HepG2 (cell line): ENCODE data around the gene RNU6-1. TPM values are rescaled to one million over a fixed set of nuclear protein-coding genes. Genes with fewer than 3 reads are reported as not detected.
A peak's percentile ranks its signal among the peaks of the same experiment; 100 is the strongest.

Experiments
- CEBPB ChIP-seq: IDR thresholded peaks from 2 replicates; pipeline ENCODE4 v1.6.1; 2011; ENCODE audit warnings: low read depth, low read length, improper control_type of control experiment, borderline replicate concordance
- ESRRA ChIP-seq: sonication (generic); formaldehyde crosslinking; IDR thresholded peaks from 2 replicates; pipeline ENCODE4 v1.5.1; 2020; ENCODE audit warnings: mild to moderate bottlenecking, low read depth, missing genetic modification reagents
- FOXJ3 ChIP-seq: sonication (generic); formaldehyde crosslinking; IDR thresholded peaks from 2 replicates; pipeline ENCODE4 v1.4.0; 2020; ENCODE audit warnings: missing genetic modification reagents, mild to moderate bottlenecking, borderline replicate concordance
- GPN1 ChIP-seq: sonication (generic); formaldehyde crosslinking; IDR thresholded peaks from 2 replicates; pipeline ENCODE4 v1.5.1; 2020; ENCODE audit warnings: missing genetic modification reagents, borderline replicate concordance
- HNF4A ChIP-seq: sonication (generic); formaldehyde crosslinking; IDR thresholded peaks from 2 replicates; pipeline ENCODE4 v1.4.0; 2020; ENCODE audit warnings: missing genetic modification reagents
- MYC ChIP-seq: sonication (generic); formaldehyde crosslinking; IDR thresholded peaks from 2 replicates; pipeline ENCODE4 v1.9.0; 2021; ENCODE audit warnings: missing genetic modification reagents, borderline replicate concordance
- NCOA5 ChIP-seq: sonication (generic); formaldehyde crosslinking; IDR thresholded peaks from 2 replicates; pipeline ENCODE4 v1.4.0; 2020; ENCODE audit warnings: missing genetic modification reagents
- PAWR ChIP-seq: sonication (generic); formaldehyde crosslinking; IDR thresholded peaks from 2 replicates; pipeline ENCODE4 v1.4.0; 2020; ENCODE audit warnings: missing genetic modification reagents, mild to moderate bottlenecking, borderline replicate concordance
- SOX5 ChIP-seq: IDR thresholded peaks from 2 replicates; pipeline ENCODE4 v1.6.1; 2016; ENCODE audit warnings: borderline replicate concordance
- SP140L ChIP-seq: sonication (generic); formaldehyde crosslinking; IDR thresholded peaks from 2 replicates; pipeline ENCODE4 v1.4.0; 2020; ENCODE audit warnings: missing genetic modification reagents, borderline replicate concordance
- SP5 ChIP-seq: IDR thresholded peaks from 2 replicates; pipeline ENCODE4 v1.6.1; 2016; ENCODE audit warnings: low read depth, borderline replicate concordance
- TEAD2 ChIP-seq: sonication (generic); formaldehyde crosslinking; IDR thresholded peaks from 2 replicates; pipeline ENCODE4 v1.9.0; 2021; ENCODE audit warnings: missing genetic modification reagents
- YEATS4 ChIP-seq: sonication (generic); formaldehyde crosslinking; IDR thresholded peaks from 2 replicates; pipeline ENCODE4 v1.4.0; 2020; ENCODE audit warnings: missing genetic modification reagents, borderline replicate concordance
- ZFYVE20 ChIP-seq: sonication (generic); formaldehyde crosslinking; IDR thresholded peaks from 2 replicates; pipeline ENCODE4 v1.8.0; 2023; ENCODE audit warnings: low read depth, mild to moderate bottlenecking, moderate library complexity, missing genetic modification reagents, borderline replicate concordance
- ZNF10 ChIP-seq: sonication (generic); formaldehyde crosslinking; IDR thresholded peaks from 2 replicates; pipeline ENCODE4 v1.4.0; 2020; ENCODE audit warnings: mild to moderate bottlenecking, low read depth, missing genetic modification reagents, borderline replicate concordance
- ZNF20 ChIP-seq: sonication (generic); formaldehyde crosslinking; IDR thresholded peaks from 2 replicates; pipeline ENCODE4 v1.4.0; 2020; ENCODE audit warnings: mild to moderate bottlenecking, moderate library complexity, missing genetic modification reagents
- ZNF30 ChIP-seq: sonication (generic); formaldehyde crosslinking; IDR thresholded peaks from 2 replicates; pipeline ENCODE4 v1.5.0; 2020; ENCODE audit warnings: mild to moderate bottlenecking, missing genetic modification reagents
- ZNF337 ChIP-seq: sonication (generic); formaldehyde crosslinking; IDR thresholded peaks from 2 replicates; pipeline ENCODE4 v1.5.1; 2020; ENCODE audit warnings: missing genetic modification reagents, low read depth, mild to moderate bottlenecking, borderline replicate concordance
- ZNF441 ChIP-seq: sonication (generic); formaldehyde crosslinking; IDR thresholded peaks from 2 replicates; pipeline ENCODE4 v1.7.0; 2021; ENCODE audit warnings: missing genetic modification reagents, borderline replicate concordance
- ZNF552 ChIP-seq: sonication (generic); formaldehyde crosslinking; IDR thresholded peaks from 2 replicates; pipeline ENCODE4 v1.9.0; 2022; ENCODE audit warnings: missing genetic modification reagents, mild to moderate bottlenecking, borderline replicate concordance
- ZNF598 ChIP-seq: sonication (generic); formaldehyde crosslinking; IDR thresholded peaks from 2 replicates; pipeline ENCODE4 v1.5.1; 2020; ENCODE audit warnings: mild to moderate bottlenecking, missing genetic modification reagents, borderline replicate concordance
- ZNF672 ChIP-seq: sonication (generic); formaldehyde crosslinking; IDR thresholded peaks from 2 replicates; pipeline ENCODE4 v1.8.1; 2022; ENCODE audit warnings: missing genetic modification reagents
- ZNF703 ChIP-seq: sonication (generic); formaldehyde crosslinking; IDR thresholded peaks from 2 replicates; pipeline ENCODE4 v1.5.1; 2020; ENCODE audit warnings: missing genetic modification reagents, mild to moderate bottlenecking, moderate library complexity, borderline replicate concordance
- ZNF747 ChIP-seq: sonication (generic); formaldehyde crosslinking; IDR thresholded peaks from 2 replicates; pipeline ENCODE4 v1.8.1; 2023; ENCODE audit warnings: missing genetic modification reagents, mild to moderate bottlenecking, borderline replicate concordance
- polyA plus RNA-seq, 8 experiments: library from polyadenylated mRNA; depleted of rRNA in 3 of 8; stranded (reverse) in 7 of 8; unstranded in 1 of 8; fragments of >200 nt; fragmentation: Illumina TruSeq in 4 of 8; extraction: Trizol in 4 of 8; gene quantifications; 2 replicates each; pipeline versions ENCODE4 v1.2.1 to v1.2.3, GENCODE V29; 2011 to 2016; ENCODE audit warnings: low read depth in 4 of 8, missing spikeins in 1 of 8, mixed read lengths in 1 of 8; ENCODE audit not compliant: insufficient read depth in 1 of 8
- total RNA-seq, 5 experiments: library from RNA; depleted of rRNA; stranded (reverse); fragments of >200 nt; fragmentation: Illumina TruSeq; extraction: Trizol; gene quantifications; 2 replicates each; pipeline ENCODE4 v1.2.3, GENCODE V29; 2016; ENCODE audit warnings: low read depth in 1 of 5
- TF ChIP-seq, protein P1 (sequence below): sonication (generic); formaldehyde crosslinking; IDR thresholded peaks from 2 replicates; pipeline ENCODE4 v1.4.0; 2020; ENCODE audit warnings: mild to moderate bottlenecking, missing genetic modification reagents, borderline replicate concordance
- TF ChIP-seq, protein P2 (sequence below): sonication (generic); formaldehyde crosslinking; conservative IDR thresholded peaks from 2 replicates; pipeline ENCODE4 v1.8.0; 2022; ENCODE audit warnings: missing genetic modification reagents
- TF ChIP-seq, protein P3 (sequence below): IDR thresholded peaks from 2 replicates; pipeline ENCODE4 v1.6.1; 2016; ENCODE audit warnings: low read depth, borderline replicate concordance

Gene RNU6-1
- total and polyA plus RNA-seq, 2 of the 13 experiments (the other 11 are each of a cell fraction or from before 2014, with no cell fraction given) = under 0.01 TPM; not detected in 1

DNA sequence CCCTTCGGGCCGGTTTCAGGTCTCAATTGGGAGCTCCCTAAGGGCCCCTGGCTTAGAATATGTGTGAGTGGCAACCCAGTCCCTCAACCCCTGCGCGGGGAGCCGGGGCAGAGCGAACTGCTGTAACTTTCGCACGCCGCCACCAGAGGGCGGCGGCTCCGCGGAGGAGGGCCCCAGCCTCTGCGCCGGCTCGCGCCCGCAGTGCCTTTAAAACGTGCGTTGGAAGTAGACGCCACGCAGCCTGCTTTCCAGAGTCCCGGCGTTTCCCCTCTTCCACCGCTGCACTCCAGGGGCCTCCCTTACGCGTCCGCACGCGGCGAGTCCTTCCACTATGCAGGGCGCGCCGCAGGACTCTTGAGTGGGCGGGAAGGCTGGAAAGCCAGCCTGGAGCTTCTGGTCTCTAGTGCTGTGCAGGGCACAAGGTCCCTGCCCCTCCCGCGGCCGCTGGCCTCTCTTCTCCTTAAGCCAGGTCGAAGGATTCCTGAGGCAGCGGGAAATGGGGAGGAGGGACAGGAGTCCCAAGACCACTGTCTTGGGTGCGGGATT is 23.7 kb upstream of the RNU6-1 start (continued):
- TF ChIP-seq ZNF30 (CRISPR knock-in tag) (peak; percentile 41; the same call in 1 of the 2 replicates), CEBPB (no peak), SP5 (CRISPR knock-in tag) (peak; percentile 48; the same call in 1 of the 2 replicates), MYC (CRISPR knock-in tag) (peak; percentile 88), ZNF10 (no peak), SP140L (no peak), ZNF337 (CRISPR knock-in tag) (no peak), FOXJ3 (CRISPR knock-in tag) (peak; percentile 55; the same call in 1 of the 2 replicates), SOX5 (CRISPR knock-in tag) (peak; percentile 44; the same call in 1 of the 2 replicates), HNF4A (CRISPR knock-in tag) (peak; percentile 31), ZNF747 (CRISPR knock-in tag) (no peak), GPN1 (no peak), ESRRA (CRISPR knock-in tag) (no peak), NCOA5 (CRISPR knock-in tag) (no peak), ZNF441 (CRISPR knock-in tag) (no peak), PAWR (no peak), ZNF598 (CRISPR knock-in tag) (no peak), ZNF672 (no peak), ZNF552 (CRISPR knock-in tag) (no peak), ZNF703 (CRISPR knock-in tag) (peak; percentile 31; the same call in 1 of the 2 replicates), TEAD2 (peak; percentile 54; the same call in 1 of the 2 replicates), ZFYVE20 (CRISPR knock-in tag) (no peak), YEATS4 (CRISPR knock-in tag) (peak; percentile 73; the same call in 1 of the 2 replicates), ZNF20 (CRISPR knock-in tag) (no peak)
- TF ChIP-seq, protein P1, sequence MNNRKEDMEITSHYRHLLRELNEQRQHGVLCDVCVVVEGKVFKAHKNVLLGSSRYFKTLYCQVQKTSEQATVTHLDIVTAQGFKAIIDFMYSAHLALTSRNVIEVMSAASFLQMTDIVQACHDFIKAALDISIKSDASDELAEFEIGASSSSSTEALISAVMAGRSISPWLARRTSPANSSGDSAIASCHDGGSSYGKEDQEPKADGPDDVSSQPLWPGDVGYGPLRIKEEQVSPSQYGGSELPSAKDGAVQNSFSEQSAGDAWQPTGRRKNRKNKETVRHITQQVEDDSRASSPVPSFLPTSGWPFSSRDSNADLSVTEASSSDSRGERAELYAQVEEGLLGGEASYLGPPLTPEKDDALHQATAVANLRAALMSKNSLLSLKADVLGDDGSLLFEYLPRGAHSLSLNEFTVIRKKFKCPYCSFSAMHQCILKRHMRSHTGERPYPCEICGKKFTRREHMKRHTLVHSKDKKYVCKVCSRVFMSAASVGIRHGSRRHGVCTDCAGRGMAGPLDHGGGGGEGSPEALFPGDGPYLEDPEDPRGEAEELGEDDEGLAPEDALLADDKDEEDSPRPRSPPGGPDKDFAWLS = no peak
- TF ChIP-seq, protein P2, sequence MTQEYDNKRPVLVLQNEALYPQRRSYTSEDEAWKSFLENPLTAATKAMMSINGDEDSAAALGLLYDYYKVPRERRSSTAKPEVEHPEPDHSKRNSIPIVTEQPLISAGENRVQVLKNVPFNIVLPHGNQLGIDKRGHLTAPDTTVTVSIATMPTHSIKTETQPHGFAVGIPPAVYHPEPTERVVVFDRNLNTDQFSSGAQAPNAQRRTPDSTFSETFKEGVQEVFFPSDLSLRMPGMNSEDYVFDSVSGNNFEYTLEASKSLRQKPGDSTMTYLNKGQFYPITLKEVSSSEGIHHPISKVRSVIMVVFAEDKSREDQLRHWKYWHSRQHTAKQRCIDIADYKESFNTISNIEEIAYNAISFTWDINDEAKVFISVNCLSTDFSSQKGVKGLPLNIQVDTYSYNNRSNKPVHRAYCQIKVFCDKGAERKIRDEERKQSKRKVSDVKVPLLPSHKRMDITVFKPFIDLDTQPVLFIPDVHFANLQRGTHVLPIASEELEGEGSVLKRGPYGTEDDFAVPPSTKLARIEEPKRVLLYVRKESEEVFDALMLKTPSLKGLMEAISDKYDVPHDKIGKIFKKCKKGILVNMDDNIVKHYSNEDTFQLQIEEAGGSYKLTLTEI (CRISPR knock-in tag) = no peak
- TF ChIP-seq, protein P3, sequence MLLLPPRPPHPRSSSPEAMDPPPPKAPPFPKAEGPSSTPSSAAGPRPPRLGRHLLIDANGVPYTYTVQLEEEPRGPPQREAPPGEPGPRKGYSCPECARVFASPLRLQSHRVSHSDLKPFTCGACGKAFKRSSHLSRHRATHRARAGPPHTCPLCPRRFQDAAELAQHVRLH (CRISPR knock-in tag) = peak; percentile 51; the same call in 1 of the 2 replicates
